ENCODE data around the gene HSPBAP1. TPM values are rescaled to one million over a fixed set of nuclear protein-coding genes. Genes with fewer than 3 reads are reported as not detected.

The HSPBAP1 gene
- total RNA-seq, 1 donor from 2014 or later: 18.6 TPM

DNA sequence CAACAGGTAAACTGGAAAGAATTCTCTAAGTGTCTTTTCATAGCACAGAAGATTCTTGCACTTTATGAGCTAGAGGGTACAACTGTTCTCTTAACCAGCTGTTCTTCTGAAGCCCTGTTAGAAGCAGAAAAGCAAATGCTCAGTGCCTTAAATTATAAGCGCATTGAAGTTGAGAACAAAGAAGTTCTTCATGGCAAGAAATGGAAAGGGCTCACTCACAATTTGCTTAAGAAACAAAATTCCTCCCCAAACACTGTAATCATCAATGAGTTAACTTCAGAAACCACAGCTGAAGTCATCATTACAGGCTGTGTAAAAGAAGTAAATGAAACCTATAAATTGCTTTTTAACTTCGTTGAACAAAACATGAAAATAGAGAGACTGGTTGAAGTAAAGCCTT, 93.4 kb downstream of the HSPBAP1 start:
- H3K27ac Mint-ChIP-seq (ENCODE audit: unreplicated experiment): no peak overlapping the region
- no peak overlapping the region for H3K4me3 Mint-ChIP-seq (ENCODE audit: unreplicated experiment)
- no peak for DNase-seq
- no peaks in the 10 kb centered on the region for H3K4me1 Mint-ChIP-seq (ENCODE audit: low read depth, unreplicated experiment)
- no peaks in the 10 kb centered on the region for H3K27me3 Mint-ChIP-seq (ENCODE audit: unreplicated experiment)
- TF ChIP-seq, protein P1, sequence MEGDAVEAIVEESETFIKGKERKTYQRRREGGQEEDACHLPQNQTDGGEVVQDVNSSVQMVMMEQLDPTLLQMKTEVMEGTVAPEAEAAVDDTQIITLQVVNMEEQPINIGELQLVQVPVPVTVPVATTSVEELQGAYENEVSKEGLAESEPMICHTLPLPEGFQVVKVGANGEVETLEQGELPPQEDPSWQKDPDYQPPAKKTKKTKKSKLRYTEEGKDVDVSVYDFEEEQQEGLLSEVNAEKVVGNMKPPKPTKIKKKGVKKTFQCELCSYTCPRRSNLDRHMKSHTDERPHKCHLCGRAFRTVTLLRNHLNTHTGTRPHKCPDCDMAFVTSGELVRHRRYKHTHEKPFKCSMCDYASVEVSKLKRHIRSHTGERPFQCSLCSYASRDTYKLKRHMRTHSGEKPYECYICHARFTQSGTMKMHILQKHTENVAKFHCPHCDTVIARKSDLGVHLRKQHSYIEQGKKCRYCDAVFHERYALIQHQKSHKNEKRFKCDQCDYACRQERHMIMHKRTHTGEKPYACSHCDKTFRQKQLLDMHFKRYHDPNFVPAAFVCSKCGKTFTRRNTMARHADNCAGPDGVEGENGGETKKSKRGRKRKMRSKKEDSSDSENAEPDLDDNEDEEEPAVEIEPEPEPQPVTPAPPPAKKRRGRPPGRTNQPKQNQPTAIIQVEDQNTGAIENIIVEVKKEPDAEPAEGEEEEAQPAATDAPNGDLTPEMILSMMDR (IDR thresholded peaks at IDR 0.05; ENCODE audit: partially characterized antibody, unreplicated experiment): no peak
- no peaks in the 10 kb centered on the region for H3K36me3 Mint-ChIP-seq (ENCODE audit: unreplicated experiment)
- no peaks in the 10 kb centered on the region for H3K9me3 Mint-ChIP-seq (ENCODE audit: unreplicated experiment)

DNA sequence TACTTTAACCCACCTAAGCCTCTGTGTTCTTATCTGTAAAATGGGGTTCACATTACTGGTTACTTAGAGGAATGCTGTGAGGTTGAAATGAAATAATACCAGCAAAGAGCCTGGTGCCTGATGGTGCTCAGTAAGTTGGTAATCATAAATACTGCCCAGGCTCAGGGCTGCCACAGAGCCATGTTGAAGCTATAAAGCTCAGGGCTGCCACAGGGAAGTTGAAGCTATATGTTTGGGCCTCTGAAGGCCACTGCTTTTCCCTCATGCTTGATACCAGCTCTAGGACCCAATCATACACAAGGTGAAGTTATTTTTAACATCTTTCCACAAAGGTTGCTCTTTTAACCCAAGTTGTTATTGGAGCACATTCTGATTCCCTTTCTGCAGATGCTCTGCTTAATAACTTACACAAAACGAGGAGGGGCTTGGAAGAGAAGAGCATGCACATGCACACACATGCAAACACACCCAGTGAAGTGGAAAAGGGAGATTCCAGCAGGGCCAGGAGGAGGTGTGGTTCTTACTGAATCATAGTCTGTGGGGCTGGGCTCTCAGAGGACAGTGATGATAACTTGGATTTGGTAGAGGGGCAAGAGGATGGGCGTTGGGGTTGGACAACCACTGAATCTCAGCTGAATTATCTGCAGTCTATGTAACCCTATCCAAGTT, 95.5 kb downstream of the HSPBAP1 start:
- TF ChIP-seq, protein P1 (IDR thresholded peaks at IDR 0.05; ENCODE audit: partially characterized antibody, unreplicated experiment): no peak
- H3K4me1 Mint-ChIP-seq (ENCODE audit: low read depth, unreplicated experiment): no peaks in the 10 kb centered on the region
- no peaks in the 10 kb centered on the region for H3K36me3 Mint-ChIP-seq (ENCODE audit: unreplicated experiment)
- no peaks in the 10 kb centered on the region for H3K27me3 Mint-ChIP-seq (ENCODE audit: unreplicated experiment)
- H3K9me3 Mint-ChIP-seq (ENCODE audit: unreplicated experiment): no peaks in the 10 kb centered on the region
- DNase-seq: no peak
- H3K27ac Mint-ChIP-seq (ENCODE audit: unreplicated experiment): no peak overlapping the region
- H3K4me3 Mint-ChIP-seq (ENCODE audit: unreplicated experiment): no peak overlapping the region

DNA sequence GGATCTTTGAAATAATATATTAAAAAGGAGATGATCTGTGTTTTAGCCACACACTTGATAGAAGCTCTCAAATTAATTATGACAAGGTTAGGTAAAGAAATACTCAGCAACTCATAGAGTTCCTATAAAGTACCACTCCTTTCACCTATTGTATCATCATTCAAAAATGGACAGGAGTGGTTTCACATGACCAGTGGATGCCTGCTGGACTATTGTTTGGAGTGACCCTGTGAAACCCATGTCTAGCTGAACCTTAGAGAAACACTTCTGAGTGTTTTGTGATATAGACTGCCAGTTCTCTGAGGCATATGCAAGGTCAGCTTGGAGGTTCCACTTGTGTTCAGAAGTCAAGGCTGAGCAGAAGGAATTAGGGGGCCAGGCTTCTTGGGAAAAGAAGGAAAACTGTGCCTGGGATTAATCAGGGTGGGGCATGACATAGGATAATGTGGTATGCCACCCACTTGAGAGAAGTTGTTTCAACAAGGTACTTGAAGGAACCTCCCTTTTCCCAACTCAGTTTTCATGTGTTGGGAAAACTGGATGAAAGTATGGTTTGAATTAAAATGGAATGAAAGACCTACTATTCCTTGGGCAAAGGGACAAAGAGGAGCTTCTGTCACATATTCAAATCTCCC, 97.6 kb downstream of the HSPBAP1 start:
- Mint-ChIP-seq H3K4me3 (ENCODE audit: unreplicated experiment) (no peak overlapping the region), H3K4me1 (ENCODE audit: low read depth, unreplicated experiment) (no peaks in the 10 kb centered on the region), H3K27ac (ENCODE audit: unreplicated experiment) (no peak overlapping the region), H3K36me3 (ENCODE audit: unreplicated experiment) (no peaks in the 10 kb centered on the region), H3K9me3 (ENCODE audit: unreplicated experiment) (no peaks in the 10 kb centered on the region), H3K27me3 (ENCODE audit: unreplicated experiment) (no peaks in the 10 kb centered on the region)
- TF ChIP-seq, protein P1 (IDR thresholded peaks at IDR 0.05; ENCODE audit: partially characterized antibody, unreplicated experiment): no peak
- no peak for DNase-seq

DNA sequence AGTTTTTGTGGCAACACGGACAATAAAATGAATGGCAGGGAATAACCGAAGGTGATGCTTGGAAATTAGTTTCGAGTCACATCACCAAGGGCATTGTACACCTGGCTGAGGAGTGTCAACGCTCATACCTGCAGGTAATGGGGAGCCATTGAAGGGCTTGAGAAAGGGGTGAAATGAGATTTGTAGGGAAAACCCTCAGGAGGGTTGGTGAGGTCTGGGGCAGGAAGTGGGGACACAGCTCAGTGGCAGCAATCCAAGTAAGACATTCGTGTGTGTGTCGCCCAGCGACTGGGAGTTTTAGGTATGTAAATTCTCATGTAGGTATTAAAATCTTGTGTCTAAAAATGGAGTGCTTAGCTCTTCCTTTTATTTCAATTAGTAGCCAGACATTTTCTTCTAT, 98.7 kb downstream of the HSPBAP1 start:
- Mint-ChIP-seq H3K4me1 (ENCODE audit: low read depth, unreplicated experiment) (no peaks in the 10 kb centered on the region), H3K4me3 (ENCODE audit: unreplicated experiment) (no peak overlapping the region), H3K27ac (ENCODE audit: unreplicated experiment) (no peak overlapping the region), H3K9me3 (ENCODE audit: unreplicated experiment) (no peaks in the 10 kb centered on the region), H3K27me3 (ENCODE audit: unreplicated experiment) (no peaks in the 10 kb centered on the region), H3K36me3 (ENCODE audit: unreplicated experiment) (no peaks in the 10 kb centered on the region)
- no peak for DNase-seq
- TF ChIP-seq, protein P1 (IDR thresholded peaks at IDR 0.05; ENCODE audit: partially characterized antibody, unreplicated experiment): no peak

DNA sequence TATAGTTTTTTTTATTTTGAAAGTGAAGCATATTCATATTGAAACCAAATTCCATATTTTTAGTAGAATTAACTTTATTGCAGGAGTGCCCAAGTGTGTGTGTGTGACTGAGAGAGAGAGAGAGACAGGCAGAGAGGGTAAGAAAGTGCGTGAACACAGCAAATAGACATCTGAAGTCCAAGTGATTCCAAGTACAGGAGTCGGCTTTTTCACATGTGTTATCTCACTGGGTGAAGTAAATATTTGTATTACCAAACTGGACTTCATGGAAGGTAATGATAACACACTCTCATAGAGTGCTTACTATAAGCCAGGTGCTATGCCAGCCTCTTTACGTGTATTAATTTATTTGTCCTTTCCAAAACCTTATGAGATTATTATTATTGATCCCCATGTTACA, 101.0 kb downstream of the HSPBAP1 start:
- no peak for DNase-seq
- H3K27me3 Mint-ChIP-seq (ENCODE audit: unreplicated experiment): no peaks in the 10 kb centered on the region
- no peak overlapping the region for H3K4me3 Mint-ChIP-seq (ENCODE audit: unreplicated experiment)
- TF ChIP-seq, protein P1 (IDR thresholded peaks at IDR 0.05; ENCODE audit: partially characterized antibody, unreplicated experiment): no peak
- no peaks in the 10 kb centered on the region for H3K4me1 Mint-ChIP-seq (ENCODE audit: low read depth, unreplicated experiment)
- no peaks in the 10 kb centered on the region for H3K9me3 Mint-ChIP-seq (ENCODE audit: unreplicated experiment)
- H3K36me3 Mint-ChIP-seq (ENCODE audit: unreplicated experiment): no peaks in the 10 kb centered on the region
- no peak overlapping the region for H3K27ac Mint-ChIP-seq (ENCODE audit: unreplicated experiment)
